ENCODE data around the gene LDLRAD1. TPM values are rescaled to one million over a fixed set of nuclear protein-coding genes. Genes with fewer than 3 reads are reported as not detected.

The LDLRAD1 gene
- total and polyA plus RNA-seq, 2 of the 13 experiments (the other 11 are each of a cell fraction or from before 2014, with no cell fraction given): 2.5 to 14.0 TPM

GRCh38 chr1:53966794-53967193, 51.2 kb downstream of the LDLRAD1 start (continued):
- TF ChIP-seq FOSL2 (CRISPR knock-in tag; IDR thresholded peaks at IDR 0.05) (no peak), ZBTB1 (CRISPR knock-in tag; IDR thresholded peaks at IDR 0.05; ENCODE audit: borderline replicate concordance) (no peak), ZNF773 (CRISPR knock-in tag; IDR thresholded peaks at IDR 0.05; ENCODE audit: borderline replicate concordance) (no peak)

GRCh38 chr1:53964109-53964508, 53.9 kb downstream of the LDLRAD1 start:
- no peak for FAIRE-seq
- ChIA-PET POLR2A (interaction anchor here (1.5 to 1.8 kb wide), 2 partner anchors 18 to 19 kb away, joined by 4 read pairs; partner anchors contain the start of gene IFT25), CTCF (ENCODE audit: low intra/inter-chr PET ratio, low total read pairs) (no interaction called here)
- no peak for DNase-seq (ENCODE audit: low spot score)
- Histone ChIP-seq H3K36me3 (replicated peaks in 1 of 2; ENCODE audit: control insufficient read depth in 1 of 2, insufficient read depth in 2 of 2, low read length in 2 of 2) (peaks cover 21 to 54% of the 10 kb centered on the region in 2 experiments), H3K27ac (ENCODE audit: extremely low read length, insufficient read depth, low read length) (no peak overlapping the region), H3K9ac (ENCODE audit: insufficient read depth, low read depth, low read length) (no peak overlapping the region), H3K27me3 (ENCODE audit: control insufficient read depth in 1 of 2, insufficient read depth in 2 of 2, low read length in 2 of 2) (no peaks in the 10 kb centered on the region), H3K9me3 (ENCODE audit: low read length) (no peaks in the 10 kb centered on the region), H3K4me3 (replicated peaks in 1 of 3; ENCODE audit: insufficient read depth in 1 of 3, low read depth in 2 of 3, low read length in 3 of 3) (no peak overlapping the region), H3K4me1 (ENCODE audit: insufficient read depth, low read length) (peaks cover 31% of the 10 kb centered on the region), H3K79me2 (ENCODE audit: insufficient read depth, low read length) (no peaks in the 10 kb centered on the region), H3K4me2 (ENCODE audit: low read depth, low read length) (no peak overlapping the region), H4K20me1 (ENCODE audit: insufficient read depth, low read length) (no peaks in the 10 kb centered on the region), H2AFZ (ENCODE audit: low read length) (no peak overlapping the region)
- 96% methylated on average over 5 of the region's 5 CpGs for WGBS (ENCODE audit: low lambda C conversion rate)
- intact Hi-C loops (cut with micrococcal nuclease; ENCODE audit: unreplicated experiment): no loop called here
- in situ Hi-C loops (cut with HindIII; ENCODE audit: extremely low pct_ligation_motif_present, low pct_unique_long_range_greater_than_20kb): no loop called here
- TF ChIP-seq U2AF2 (IDR thresholded peaks at IDR 0.05; ENCODE audit: low read depth, low read length): no peak
- no peak for TF ChIP-seq ZNF549 (CRISPR knock-in tag; IDR thresholded peaks at IDR 0.05)
- no peak for TF ChIP-seq PPARG (CRISPR knock-in tag; conservative IDR thresholded peaks at IDR 0.05)
- TF ChIP-seq SNAPC5 (CRISPR knock-in tag; IDR thresholded peaks at IDR 0.05; ENCODE audit: borderline replicate concordance): no peak
- TF ChIP-seq SIN3B (IDR thresholded peaks at IDR 0.05; ENCODE audit: low read length): no peak
- TF ChIP-seq MYPOP (CRISPR knock-in tag; IDR thresholded peaks at IDR 0.05): no peak
- no peak for ATAC-seq
- BruUV-seq (replicated peaks): no TSS peak

Measured in HepG2 (cell line).